HG03097 (cell line): ENCODE data around the gene MPND.
"Not testable (repeated sequence)": the region's sequence is repeated elsewhere in the genome, so short reads cannot be mapped to it uniquely, and the experiment has no call there.

Experiments
- ATAC-seq: cut with Tn5 transposase; IDR thresholded peaks from one replicate; pipeline ENCODE4 v1.9.1; 2021; ENCODE audit not compliant: unreplicated experiment, low FRiP score

MPND gene

GRCh38 chr19:4345342-4346019 is 2.1 kb downstream of the MPND start:
- no peak for ATAC-seq

GRCh38 chr19:4346020-4346383 is 2.6 kb downstream of the MPND start:
- no peak for ATAC-seq

GRCh38 chr19:4347521-4347920 is 4.2 kb downstream of the MPND start:
- ATAC-seq, result no peak

- ATAC-seq, result not testable (repeated sequence)
Measured at GRCh38 chr19:4349225-4349624, 5.9 kb downstream of the MPND start.

- ATAC-seq, result no peak
Measured at GRCh38 chr19:4350111-4350510, 6.7 kb downstream of the MPND start.

- no peak for ATAC-seq
Measured at GRCh38 chr19:4350726-4351125, 7.4 kb downstream of the MPND start.

GRCh38 chr19:4352701-4353121 is 9.3 kb downstream of the MPND start:
- no peak for ATAC-seq

GRCh38 chr19:4354282-4354681 is 10.9 kb downstream of the MPND start:
- no peak for ATAC-seq

GRCh38 chr19:4354897-4355296 is 11.5 kb downstream of the MPND start:
- no peak for ATAC-seq

GRCh38 chr19:4357095-4357797 is 13.9 kb downstream of the MPND start:
- ATAC-seq, result no peak

GRCh38 chr19:4357921-4358326 is 14.6 kb downstream of the MPND start:
- ATAC-seq, result no peak

- ATAC-seq, result no peak
Measured at GRCh38 chr19:4358709-4359626, 15.6 kb downstream of the MPND start.

- no peak for ATAC-seq
Measured at GRCh38 chr19:4359627-4360000, 16.3 kb downstream of the MPND start.

GRCh38 chr19:4360081-4360569 is 16.8 kb downstream of the MPND start:
- ATAC-seq, result no peak

GRCh38 chr19:4360641-4361151 is 17.3 kb downstream of the MPND start:
- no peak for ATAC-seq

GRCh38 chr19:4361152-4362046 is 18.0 kb downstream of the MPND start:
- no peak for ATAC-seq

- no peak for ATAC-seq
Measured at GRCh38 chr19:4362101-4362828, 18.9 kb downstream of the MPND start.

GRCh38 chr19:4362831-4363545 is 19.6 kb downstream of the MPND start:
- ATAC-seq, result no peak
